AG10803 (cell line): Measurements from ENCODE around the gene CIB2.

ENCODE experiments used
- DNase-seq: peaks from one replicate; pipeline ENCODE4 v3.0.0; 2010; ENCODE audit warnings: low read depth
- H3K4me3 ChIP-seq: 2 replicates; pipeline ENCODE4 v1.5.1; 2011; ENCODE audit warnings: mild to moderate bottlenecking, low read length, control low read depth
- TF ChIP-seq, protein P1 (sequence below): conservative IDR thresholded peaks from 2 replicates; pipeline ENCODE4 v1.5.1; 2011; ENCODE audit warnings: mild to moderate bottlenecking, low read length, control low read depth, inconsistent platforms

Gene CIB2

DNA sequence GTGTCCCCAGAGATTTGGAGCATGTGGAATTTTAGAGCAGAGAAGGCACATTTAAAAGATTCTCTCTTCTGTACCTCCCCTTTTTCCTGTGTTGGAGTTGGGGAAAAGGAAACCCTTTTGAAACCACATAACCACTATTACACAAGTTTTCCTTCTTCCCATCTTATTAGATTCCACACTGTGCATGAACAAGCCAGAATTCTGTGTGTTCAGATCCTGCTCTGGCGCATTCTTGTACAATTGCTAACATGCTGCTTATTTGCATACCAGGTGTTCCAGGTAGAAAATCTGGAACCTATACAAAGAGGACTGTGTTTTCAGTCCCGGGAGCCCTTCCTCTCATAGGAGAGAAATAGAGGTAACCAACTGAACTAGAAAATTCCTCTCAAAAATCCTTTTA lies 2.6 kb upstream of the CIB2 start:
- TF ChIP-seq, protein P1, sequence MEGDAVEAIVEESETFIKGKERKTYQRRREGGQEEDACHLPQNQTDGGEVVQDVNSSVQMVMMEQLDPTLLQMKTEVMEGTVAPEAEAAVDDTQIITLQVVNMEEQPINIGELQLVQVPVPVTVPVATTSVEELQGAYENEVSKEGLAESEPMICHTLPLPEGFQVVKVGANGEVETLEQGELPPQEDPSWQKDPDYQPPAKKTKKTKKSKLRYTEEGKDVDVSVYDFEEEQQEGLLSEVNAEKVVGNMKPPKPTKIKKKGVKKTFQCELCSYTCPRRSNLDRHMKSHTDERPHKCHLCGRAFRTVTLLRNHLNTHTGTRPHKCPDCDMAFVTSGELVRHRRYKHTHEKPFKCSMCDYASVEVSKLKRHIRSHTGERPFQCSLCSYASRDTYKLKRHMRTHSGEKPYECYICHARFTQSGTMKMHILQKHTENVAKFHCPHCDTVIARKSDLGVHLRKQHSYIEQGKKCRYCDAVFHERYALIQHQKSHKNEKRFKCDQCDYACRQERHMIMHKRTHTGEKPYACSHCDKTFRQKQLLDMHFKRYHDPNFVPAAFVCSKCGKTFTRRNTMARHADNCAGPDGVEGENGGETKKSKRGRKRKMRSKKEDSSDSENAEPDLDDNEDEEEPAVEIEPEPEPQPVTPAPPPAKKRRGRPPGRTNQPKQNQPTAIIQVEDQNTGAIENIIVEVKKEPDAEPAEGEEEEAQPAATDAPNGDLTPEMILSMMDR: no peak
- no peak overlapping the region for H3K4me3 ChIP-seq
- no peak for DNase-seq

DNA sequence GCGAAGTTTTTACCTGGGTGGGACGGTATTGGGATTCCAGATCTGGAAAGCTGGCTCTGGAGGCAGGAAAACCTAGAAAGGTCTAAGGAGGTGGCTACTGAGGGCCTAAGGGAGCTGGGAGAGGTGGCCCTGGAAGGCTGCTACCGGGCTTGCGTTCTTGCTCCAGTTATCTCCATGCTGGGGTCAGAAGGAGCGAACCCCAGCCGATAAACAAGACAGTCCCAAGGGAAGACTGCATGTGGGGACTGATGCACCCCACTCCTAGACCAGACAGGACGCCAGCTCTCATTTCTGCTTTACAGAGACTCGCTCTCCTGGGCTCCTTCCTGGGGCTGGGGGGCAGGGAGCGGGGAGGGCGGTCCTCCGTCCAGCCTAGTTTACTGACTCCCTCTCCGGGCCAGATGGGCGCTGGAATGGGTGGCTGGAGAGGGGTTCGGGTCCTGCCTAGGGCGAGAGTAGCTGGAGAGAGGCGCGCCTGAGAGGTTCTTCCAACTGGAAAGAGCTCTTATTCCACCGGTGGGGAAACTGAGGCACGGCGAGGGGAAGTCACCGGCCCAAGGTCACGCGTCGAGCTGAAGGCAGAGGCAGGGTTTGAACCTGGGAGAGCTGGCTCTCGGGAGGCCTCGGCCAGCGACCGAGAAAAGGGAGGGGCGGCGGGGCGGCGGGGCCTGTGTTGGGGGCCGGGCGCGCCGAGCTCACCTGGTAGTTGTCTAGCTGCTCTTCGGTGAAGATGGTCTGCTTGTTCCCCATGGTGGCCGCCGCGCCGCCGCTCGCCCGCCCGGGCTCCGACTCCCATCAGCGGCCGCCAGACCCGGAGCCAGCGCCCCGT lies 565 bp downstream of the CIB2 start:
- TF ChIP-seq, protein P1: no peak
- H3K4me3 ChIP-seq: peak overlapping the region; percentile 26; the same call in 1 of the 2 replicates
- no peak for DNase-seq

DNA sequence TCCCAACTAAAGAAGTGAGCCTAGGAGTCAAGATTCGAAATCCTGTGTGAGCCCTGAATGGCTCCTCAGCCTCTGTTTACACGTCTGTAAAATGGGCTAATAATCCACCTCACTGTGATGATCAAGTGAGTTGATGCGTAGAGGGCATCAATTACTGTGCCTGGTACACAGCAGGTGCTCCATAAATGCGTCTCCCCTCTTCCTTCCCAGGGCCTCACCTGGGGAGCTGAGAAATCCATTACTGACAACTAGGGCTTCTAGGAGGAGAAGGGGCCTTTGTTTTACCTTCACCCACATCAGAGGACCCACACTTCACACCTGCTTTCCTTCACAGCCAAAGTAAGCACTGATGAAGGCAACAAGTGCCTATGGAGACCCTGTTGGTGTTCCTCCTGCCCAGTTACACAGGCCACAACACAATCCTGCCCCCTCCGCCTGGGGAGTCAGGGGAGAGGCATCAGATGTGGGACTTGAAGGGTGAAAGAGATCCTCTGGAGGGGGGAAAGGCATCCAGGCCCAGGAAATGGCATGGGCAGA lies 1.4 kb downstream of the CIB2 start:
- no peak overlapping the region for H3K4me3 ChIP-seq
- no peak for DNase-seq
- TF ChIP-seq, protein P1: no peak

DNA sequence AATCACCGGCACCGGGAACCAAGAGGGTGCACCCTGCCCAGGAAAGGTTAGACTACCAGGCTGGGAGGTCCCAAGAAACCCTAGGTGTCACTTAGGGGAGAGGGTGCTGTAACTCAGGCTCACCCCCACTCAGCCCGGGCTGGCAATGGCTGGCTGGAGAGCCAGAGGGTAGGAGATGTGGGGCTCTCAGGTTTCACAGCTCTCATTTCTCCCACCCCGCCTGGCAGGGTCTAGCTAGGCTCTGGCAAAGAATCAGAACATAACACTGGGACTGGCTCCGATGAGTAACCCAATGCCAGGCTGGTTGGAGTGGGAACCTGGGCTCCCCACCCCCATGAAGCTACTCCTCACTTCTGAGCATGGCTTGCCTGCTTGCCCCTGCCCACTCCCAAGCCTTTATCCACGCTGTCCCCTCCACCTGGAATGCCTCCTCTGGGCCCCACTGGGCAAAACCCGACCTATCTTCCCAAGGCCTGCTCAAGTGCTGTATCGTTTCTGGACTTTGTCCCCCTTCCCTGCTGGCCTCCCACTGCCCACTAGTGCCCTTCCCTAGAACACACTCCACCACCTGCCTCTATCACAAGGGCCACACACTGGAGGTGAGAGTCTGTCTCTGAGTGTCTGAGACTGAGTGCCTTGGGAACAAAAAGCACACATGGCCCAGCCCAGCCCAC lies 2.0 kb downstream of the CIB2 start:
- TF ChIP-seq, protein P1: no peak
- no peak for DNase-seq
- H3K4me3 ChIP-seq: no peak overlapping the region

DNA sequence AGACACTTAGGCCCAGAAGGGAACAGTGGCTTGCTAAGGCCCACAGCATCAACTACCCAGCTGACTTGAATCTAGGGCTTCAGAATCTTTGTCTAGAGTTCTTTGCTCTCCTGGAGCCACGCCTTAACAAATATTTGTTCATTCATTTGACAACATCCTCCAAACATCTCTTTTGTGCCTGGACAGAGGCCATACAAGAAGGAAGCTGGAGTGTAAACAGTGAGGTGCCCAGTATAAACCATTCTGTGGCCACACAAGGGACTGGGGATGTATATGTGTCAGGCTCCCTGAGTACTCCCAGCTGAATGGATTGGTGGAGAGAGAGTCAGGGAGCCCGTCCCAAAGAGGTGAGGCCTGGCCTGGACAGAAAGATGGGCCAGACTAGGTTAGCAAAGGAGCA lies 3.4 kb downstream of the CIB2 start:
- TF ChIP-seq, protein P1: no peak

DNA sequence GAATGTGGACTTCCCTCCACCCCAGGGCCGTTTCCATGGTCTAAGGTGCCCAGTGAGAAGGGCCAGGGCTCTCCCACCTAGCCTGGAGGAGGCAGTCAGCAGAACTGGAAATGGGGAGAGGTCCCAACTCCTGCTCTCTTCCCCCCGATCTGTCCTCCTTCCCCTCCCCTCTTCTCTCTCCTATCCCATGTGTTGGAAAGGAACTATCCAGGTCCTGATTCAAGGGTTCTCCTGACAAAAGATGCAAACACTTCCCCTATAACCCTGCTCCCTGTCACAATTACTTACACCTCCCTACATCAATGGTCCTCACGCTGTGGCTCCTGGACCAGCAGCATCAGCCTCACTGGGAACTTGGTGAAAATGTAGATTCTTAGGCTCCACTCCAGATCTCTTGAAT lies 6.0 kb downstream of the CIB2 start:
- DNase-seq: no peak
- no peak overlapping the region for H3K4me3 ChIP-seq
- TF ChIP-seq, protein P1: no peak

More for the DNA sequence above, 3.4 kb downstream of the CIB2 start:
- no peak for DNase-seq
- no peak overlapping the region for H3K4me3 ChIP-seq

DNA sequence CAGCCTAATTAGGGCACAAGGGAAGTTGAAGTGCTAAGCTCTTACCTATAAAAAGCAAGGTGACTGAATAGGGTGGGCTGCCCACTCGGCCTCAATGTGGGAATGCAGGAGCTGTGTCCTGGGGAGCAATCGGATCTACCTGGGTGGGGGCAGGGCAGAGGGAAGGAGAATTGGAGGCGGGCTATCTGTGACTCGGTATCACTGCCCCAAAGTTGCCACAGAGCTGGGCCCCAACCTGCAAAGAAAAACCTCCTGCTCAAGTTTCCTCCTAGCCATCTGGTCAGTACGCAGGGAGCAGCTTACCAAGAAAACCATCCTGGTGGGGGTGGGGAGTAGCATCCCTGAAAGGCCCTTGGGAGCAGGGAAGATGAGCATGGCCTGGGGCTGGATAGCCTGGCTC lies 10.7 kb downstream of the CIB2 start:
- TF ChIP-seq, protein P1: no peak
- no peak overlapping the region for H3K4me3 ChIP-seq
- DNase-seq: no peak
